Activated CD8-positive, alpha-beta T cell treated with anti-CD3 and anti-CD28 coated beads for 36 hours (primary cell): ENCODE results near the gene COPS3. TPM values are rescaled to one million over a fixed set of nuclear protein-coding genes. Genes with fewer than 3 reads are reported as not detected.
"Not testable (repeated sequence)": the region's sequence is repeated elsewhere in the genome, so short reads cannot be mapped to it uniquely, and the experiment has no call there.

Experiments used
- ATAC-seq: fragments of 200-7000 bp; cut with Tn5 transposase; one replicate; pipeline ENCODE4 v1.10.0; 2021; ENCODE audit warnings: mild to moderate bottlenecking, moderate library complexity
- CTCF ChIA-PET: fragments of 350-600 bp; sonication (Branson Sonifier 250); formaldehyde crosslinking; loops from one replicate; lab custom pipeline; 2021; ENCODE audit warnings: antibody characterized with exemption; lab: Charles Lee
- POLR2A ChIA-PET: fragments of 350-600 bp; sonication (Branson Sonifier 250); formaldehyde crosslinking; loops from one replicate; lab custom pipeline; 2021; ENCODE audit warnings: antibody characterized with exemption; lab: Charles Lee
- DNase-seq: peaks from one replicate; pipeline ENCODE4 v3.0.0-alpha.2; 2020
- H3K27ac Mint-ChIP-seq: one replicate; pipeline ENCODE4 v1.8.0; 2021; ENCODE audit warnings: mild to moderate bottlenecking, mixed read lengths
- H3K27me3 Mint-ChIP-seq: one replicate; pipeline ENCODE4 v1.8.0; 2021; ENCODE audit warnings: mixed read lengths
- H3K36me3 Mint-ChIP-seq: one replicate; pipeline ENCODE4 v1.8.0; 2021; ENCODE audit warnings: low read depth, mixed read lengths
- H3K4me1 Mint-ChIP-seq: one replicate; pipeline ENCODE4 v1.8.0; 2021; ENCODE audit warnings: low read depth, mixed read lengths
- H3K4me3 Mint-ChIP-seq: one replicate; pipeline ENCODE4 v1.8.0; 2021; ENCODE audit warnings: mild to moderate bottlenecking, moderate library complexity, mixed read lengths
- H3K9me3 Mint-ChIP-seq: one replicate; pipeline ENCODE4 v1.8.0; 2021; ENCODE audit warnings: mixed read lengths
- intact Hi-C: fragments of 100-400 bp; cut with micrococcal nuclease; formaldehyde crosslinking; loops from one replicate; pipeline ENCODE4 v1.10.0; 2022
- total RNA-seq, 2 experiments: library from RNA; stranded (reverse); gene quantifications; one replicate each; pipeline ENCODE4 v1.2.3, GENCODE V29; 2021
- TF ChIP-seq, protein P1 (sequence below): fragments of 200-600 bp; IDR thresholded peaks from one replicate; pipeline ENCODE4 v1.8.0; 2022; ENCODE audit warnings: antibody characterized with exemption, mild to moderate bottlenecking

The COPS3 gene
- total RNA-seq, 2 experiments from 2014 or later: 91.1 to 99.8 TPM

DNA sequence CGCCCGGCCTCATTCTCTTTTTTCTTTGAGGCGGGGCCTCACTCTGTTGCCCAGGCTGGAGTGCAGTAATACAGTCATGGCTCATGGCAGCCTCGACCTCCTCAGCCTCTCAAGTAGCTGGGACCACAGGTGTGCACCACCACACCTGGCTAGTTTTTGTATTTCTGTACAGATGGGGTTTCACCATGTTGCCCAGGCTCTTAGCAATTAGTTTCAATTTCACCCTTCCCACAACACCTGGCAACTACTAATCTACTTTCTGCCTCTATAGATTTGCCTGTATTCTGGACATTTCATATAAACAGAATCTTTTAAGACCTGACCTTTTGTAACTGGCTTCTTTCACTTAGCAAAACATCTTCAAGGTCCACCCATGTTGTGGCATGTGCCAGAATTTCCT lies 14.1 kb upstream of the COPS3 start:
- no peak overlapping the region for H3K4me3 Mint-ChIP-seq
- no peak overlapping the region for H3K27ac Mint-ChIP-seq
- no peak for DNase-seq

DNA sequence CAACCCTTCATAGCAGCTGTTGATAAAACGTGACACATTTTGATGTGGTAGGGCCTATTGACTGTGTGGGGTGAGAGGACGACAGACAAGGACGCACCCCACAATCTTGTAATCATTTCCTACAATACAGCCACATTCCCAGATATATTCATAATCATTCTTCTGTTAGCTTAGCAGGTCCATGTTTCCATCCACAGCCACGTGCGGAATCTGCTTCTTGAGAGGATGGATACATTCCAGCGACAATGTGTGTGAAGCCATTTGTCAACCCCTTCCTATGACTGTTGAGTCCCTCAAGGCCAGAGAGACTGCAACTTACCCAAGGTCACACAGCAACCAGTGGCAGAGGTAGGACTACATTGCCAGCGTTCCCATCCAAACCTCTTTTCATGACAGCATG lies 8.7 kb upstream of the COPS3 start:
- Mint-ChIP-seq H3K27me3 (no peaks in the 10 kb centered on the region), H3K9me3 (no peaks in the 10 kb centered on the region), H3K4me3 (no peak overlapping the region), H3K4me1 (no peaks in the 10 kb centered on the region), H3K27ac (no peak overlapping the region), H3K36me3 (no peaks in the 10 kb centered on the region)
- DNase-seq (no peak), ATAC-seq (no peak)
- ChIA-PET CTCF (interaction anchor here (1.4 kb wide), 1 partner anchor 24 kb away, joined by 4 read pairs; no protein-coding TSS in a partner anchor), POLR2A (interaction anchor here (1.5 kb wide), 1 partner anchor 9 kb away, joined by 4 read pairs; no protein-coding TSS in a partner anchor)
- TF ChIP-seq, protein P1, sequence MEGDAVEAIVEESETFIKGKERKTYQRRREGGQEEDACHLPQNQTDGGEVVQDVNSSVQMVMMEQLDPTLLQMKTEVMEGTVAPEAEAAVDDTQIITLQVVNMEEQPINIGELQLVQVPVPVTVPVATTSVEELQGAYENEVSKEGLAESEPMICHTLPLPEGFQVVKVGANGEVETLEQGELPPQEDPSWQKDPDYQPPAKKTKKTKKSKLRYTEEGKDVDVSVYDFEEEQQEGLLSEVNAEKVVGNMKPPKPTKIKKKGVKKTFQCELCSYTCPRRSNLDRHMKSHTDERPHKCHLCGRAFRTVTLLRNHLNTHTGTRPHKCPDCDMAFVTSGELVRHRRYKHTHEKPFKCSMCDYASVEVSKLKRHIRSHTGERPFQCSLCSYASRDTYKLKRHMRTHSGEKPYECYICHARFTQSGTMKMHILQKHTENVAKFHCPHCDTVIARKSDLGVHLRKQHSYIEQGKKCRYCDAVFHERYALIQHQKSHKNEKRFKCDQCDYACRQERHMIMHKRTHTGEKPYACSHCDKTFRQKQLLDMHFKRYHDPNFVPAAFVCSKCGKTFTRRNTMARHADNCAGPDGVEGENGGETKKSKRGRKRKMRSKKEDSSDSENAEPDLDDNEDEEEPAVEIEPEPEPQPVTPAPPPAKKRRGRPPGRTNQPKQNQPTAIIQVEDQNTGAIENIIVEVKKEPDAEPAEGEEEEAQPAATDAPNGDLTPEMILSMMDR: no peak
- intact Hi-C loops: no loop called here

More for the DNA sequence above, 14.1 kb upstream of the COPS3 start:
- Mint-ChIP-seq H3K4me1 (peaks cover 16% of the 10 kb centered on the region), H3K27me3 (no peaks in the 10 kb centered on the region), H3K9me3 (no peaks in the 10 kb centered on the region), H3K36me3 (no peaks in the 10 kb centered on the region)
- TF ChIP-seq, protein P1: no peak
- no peak for ATAC-seq
- intact Hi-C loops: no loop called here
- CTCF ChIA-PET: no interaction called here
- POLR2A ChIA-PET: interaction anchor here (1.1 kb wide), 1 partner anchor 14 kb away, joined by 4 read pairs; the partner anchor contains the start of gene COPS3

DNA sequence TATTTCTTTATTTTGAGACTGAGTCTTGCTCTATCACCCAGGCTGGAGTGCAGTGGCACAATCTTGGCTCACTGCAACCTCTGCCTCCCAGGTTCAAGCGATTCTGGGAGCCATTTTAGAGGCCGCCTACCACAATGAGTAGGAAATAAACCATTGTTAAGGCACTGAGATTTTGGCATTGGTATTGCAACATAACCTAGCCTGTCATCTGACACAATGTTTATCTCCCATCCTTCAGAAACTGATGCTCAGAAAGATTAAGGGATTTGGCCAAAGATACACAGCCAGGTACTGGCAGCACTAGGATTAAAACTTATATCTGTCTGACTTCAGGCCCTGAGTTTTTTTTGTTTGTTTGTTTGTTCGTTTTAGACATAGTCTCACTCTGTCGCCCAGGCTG lies 8.0 kb upstream of the COPS3 start:
- POLR2A ChIA-PET: interaction anchor here (1.5 kb wide), 1 partner anchor 9 kb away, joined by 4 read pairs; no protein-coding TSS in a partner anchor
- Mint-ChIP-seq H3K36me3 (no peaks in the 10 kb centered on the region), H3K4me3 (no peak overlapping the region), H3K27me3 (no peaks in the 10 kb centered on the region), H3K9me3 (no peaks in the 10 kb centered on the region), H3K27ac (no peak overlapping the region), H3K4me1 (no peaks in the 10 kb centered on the region)
- CTCF ChIA-PET: no interaction called here
- DNase-seq: no peak
- intact Hi-C loops: no loop called here
- TF ChIP-seq, protein P1: no peak
- ATAC-seq: no peak

DNA sequence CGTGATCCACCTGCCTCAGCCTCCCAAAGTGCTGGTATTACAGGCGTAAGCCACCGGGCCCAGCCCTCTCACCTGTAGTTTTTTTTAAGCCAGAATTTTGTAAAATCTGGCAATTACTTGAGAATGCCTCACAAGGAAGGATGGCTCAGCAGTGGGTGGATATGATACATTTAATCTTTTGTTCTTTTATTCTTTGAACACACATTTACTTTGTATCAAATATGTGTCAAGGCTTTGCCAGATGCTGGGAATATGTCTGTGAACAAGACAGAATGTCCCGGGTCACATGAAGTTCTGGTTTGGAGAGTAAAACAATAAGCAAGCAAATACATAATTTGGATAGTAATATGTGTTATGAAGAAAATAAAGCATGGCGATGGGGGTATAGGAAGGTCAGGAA lies 4.9 kb upstream of the COPS3 start:
- intact Hi-C loops: no loop called here
- Mint-ChIP-seq H3K27me3 (no peaks in the 10 kb centered on the region), H3K4me1 (peaks cover 5% of the 10 kb centered on the region), H3K9me3 (no peaks in the 10 kb centered on the region), H3K27ac (no peak overlapping the region), H3K36me3 (no peaks in the 10 kb centered on the region), H3K4me3 (no peak overlapping the region)
- TF ChIP-seq, protein P1: no peak
- ATAC-seq (no peak), DNase-seq (no peak)
- ChIA-PET CTCF (interaction anchor here (2.6 kb wide), 1 partner anchor 10 kb away, joined by 6 read pairs; no protein-coding TSS in a partner anchor), POLR2A (no interaction called here)

DNA sequence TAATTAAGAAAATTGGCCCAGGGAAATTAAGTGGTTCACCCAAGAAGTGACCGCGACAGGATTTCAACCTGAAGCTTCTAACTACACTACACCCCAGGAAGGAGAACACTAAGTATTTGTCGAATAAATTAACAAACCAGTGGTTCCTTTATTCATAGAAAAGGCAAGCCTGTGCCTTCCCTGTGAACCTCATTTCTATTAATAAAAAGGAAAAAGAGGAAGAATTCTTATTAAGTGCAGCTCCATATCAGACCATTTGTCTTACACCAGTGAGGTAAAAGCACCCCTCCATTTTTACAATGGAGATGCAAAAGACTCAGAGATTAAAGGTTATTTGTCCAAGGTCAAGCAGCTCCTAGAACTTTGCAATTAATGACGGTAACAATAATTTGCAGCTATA lies 1.7 kb downstream of the COPS3 start:
- intact Hi-C loops: no loop called here
- Mint-ChIP-seq H3K9me3 (no peaks in the 10 kb centered on the region), H3K36me3 (peaks cover 20% of the 10 kb centered on the region), H3K27ac (peak overlapping the region; percentile 83), H3K4me1 (peaks cover 35% of the 10 kb centered on the region), H3K4me3 (peak overlapping the region; percentile 94), H3K27me3 (no peaks in the 10 kb centered on the region)
- CTCF ChIA-PET: interaction anchor here (1.0 to 1.6 kb wide), 3 partner anchors 10 to 26 kb away, joined by 3 to 10 read pairs (median 4); no protein-coding TSS in a partner anchor
- DNase-seq (no peak), ATAC-seq (no peak)
- TF ChIP-seq, protein P1: no peak
- POLR2A ChIA-PET: interaction anchor here (1.3 to 3.3 kb wide), 3 partner anchors 9 to 26 kb away, joined by 4 to 22 read pairs (median 8); no protein-coding TSS in a partner anchor

DNA sequence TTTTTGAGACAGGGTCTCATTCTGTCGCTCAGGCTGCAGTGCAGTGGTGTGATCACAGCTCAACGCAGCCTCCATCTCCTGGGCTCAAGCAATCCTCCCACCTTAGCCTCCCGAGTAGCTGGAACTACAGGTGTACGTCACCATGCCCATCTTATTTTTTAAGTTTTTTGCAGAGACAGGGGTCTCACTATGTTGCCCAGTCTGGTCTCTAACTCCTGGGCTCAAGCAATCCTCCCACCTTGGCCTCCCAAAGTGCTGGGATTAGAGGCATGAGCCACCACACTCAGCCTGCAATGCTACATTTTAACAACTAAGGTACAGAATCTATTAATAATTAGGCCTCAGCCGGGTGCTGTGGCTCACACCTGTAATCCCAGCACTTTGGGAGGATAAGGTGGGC lies 3.6 kb downstream of the COPS3 start:
- CTCF ChIA-PET: interaction anchor here (1.5 kb wide), 1 partner anchor 36 kb away, joined by 5 read pairs; no protein-coding TSS in a partner anchor
- Mint-ChIP-seq H3K4me1 (peaks cover 35% of the 10 kb centered on the region), H3K27ac (peak overlapping the region; percentile 0), H3K36me3 (peaks cover 25% of the 10 kb centered on the region)
- intact Hi-C loops, H3K4me3 Mint-ChIP-seq, ATAC-seq, H3K9me3 Mint-ChIP-seq, H3K27me3 Mint-ChIP-seq, DNase-seq: not testable (repeated sequence)
- POLR2A ChIA-PET: interaction anchor here (0.7 to 1.8 kb wide), 3 partner anchors 19 to 655 kb away, joined by 3 to 4 read pairs (median 3); no protein-coding TSS in a partner anchor
